ENCODE data around the gene CORO6.

DNA sequence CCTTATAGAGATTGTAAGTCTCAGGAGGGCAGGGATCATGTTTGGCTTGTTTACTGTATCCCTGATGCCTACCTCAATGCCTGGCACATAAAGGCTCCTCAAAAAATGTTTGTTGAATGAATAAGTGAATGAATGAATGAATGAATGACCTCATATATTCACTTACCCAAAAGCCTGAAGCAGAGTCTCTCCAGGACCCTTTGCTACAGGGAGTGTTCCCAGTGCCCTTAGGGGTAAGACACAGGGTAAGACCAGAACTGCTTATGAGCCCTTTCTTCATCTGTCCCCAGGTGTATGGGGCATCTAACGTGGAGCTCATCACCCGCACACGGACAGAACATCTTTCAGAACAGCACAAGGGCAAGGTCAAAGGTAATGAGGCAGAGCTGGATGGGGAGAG, 12.3 kb downstream of the CORO6 start:
- TF ChIP-seq, protein P1, sequence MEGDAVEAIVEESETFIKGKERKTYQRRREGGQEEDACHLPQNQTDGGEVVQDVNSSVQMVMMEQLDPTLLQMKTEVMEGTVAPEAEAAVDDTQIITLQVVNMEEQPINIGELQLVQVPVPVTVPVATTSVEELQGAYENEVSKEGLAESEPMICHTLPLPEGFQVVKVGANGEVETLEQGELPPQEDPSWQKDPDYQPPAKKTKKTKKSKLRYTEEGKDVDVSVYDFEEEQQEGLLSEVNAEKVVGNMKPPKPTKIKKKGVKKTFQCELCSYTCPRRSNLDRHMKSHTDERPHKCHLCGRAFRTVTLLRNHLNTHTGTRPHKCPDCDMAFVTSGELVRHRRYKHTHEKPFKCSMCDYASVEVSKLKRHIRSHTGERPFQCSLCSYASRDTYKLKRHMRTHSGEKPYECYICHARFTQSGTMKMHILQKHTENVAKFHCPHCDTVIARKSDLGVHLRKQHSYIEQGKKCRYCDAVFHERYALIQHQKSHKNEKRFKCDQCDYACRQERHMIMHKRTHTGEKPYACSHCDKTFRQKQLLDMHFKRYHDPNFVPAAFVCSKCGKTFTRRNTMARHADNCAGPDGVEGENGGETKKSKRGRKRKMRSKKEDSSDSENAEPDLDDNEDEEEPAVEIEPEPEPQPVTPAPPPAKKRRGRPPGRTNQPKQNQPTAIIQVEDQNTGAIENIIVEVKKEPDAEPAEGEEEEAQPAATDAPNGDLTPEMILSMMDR (IDR thresholded peaks at IDR 0.05) = no peak
- no peak for TF ChIP-seq EP300 (IDR thresholded peaks at IDR 0.05)
